Measurements from ENCODE around the gene CENPW.

The CENPW gene

GRCh38 chr6:126374372-126374771, 34.5 kb downstream of the CENPW start:
- no peak for DNase-seq

GRCh38 chr6:126376682-126377081, 36.8 kb downstream of the CENPW start:
- DNase-seq = no peak

- DNase-seq = no peak
Measured at GRCh38 chr6:126377594-126378153, 37.8 kb downstream of the CENPW start.

- DNase-seq = no peak
Measured at GRCh38 chr6:126380072-126380583, 40.2 kb downstream of the CENPW start.

- DNase-seq = no peak
Measured at GRCh38 chr6:126381498-126381897, 41.6 kb downstream of the CENPW start.

GRCh38 chr6:126383203-126383602, 43.3 kb downstream of the CENPW start:
- DNase-seq = no peak

- no peak for DNase-seq
Measured at GRCh38 chr6:126385536-126385935, 45.6 kb downstream of the CENPW start.

- no peak for DNase-seq
Measured at GRCh38 chr6:126388104-126388598, 48.2 kb downstream of the CENPW start.

- DNase-seq = no peak
Measured at GRCh38 chr6:126396131-126396530, 56.2 kb downstream of the CENPW start.

Measured in activated effector memory CD4-positive, alpha-beta T cell treated with anti-CD3 and anti-CD28 coated beads, Interleukin-2, amount 50 U/mL, for 16 hours (primary cell).